Activated CD4-positive, alpha-beta T cell treated with anti-CD3 and anti-CD28 coated beads for 36 hours (primary cell): ENCODE measurements around the gene NAV2. TPM values are rescaled to one million over a fixed set of nuclear protein-coding genes. Genes with fewer than 3 reads are reported as not detected.
"Not testable (repeated sequence)": the region's sequence is repeated elsewhere in the genome, so short reads cannot be mapped to it uniquely, and the experiment has no call there.

Experiments
- ATAC-seq: fragments of 200-7000 bp; cut with Tn5 transposase; one replicate; pipeline ENCODE4 v1.10.0; 2021; ENCODE audit warnings: mild to moderate bottlenecking, moderate library complexity
- CTCF ChIA-PET: fragments of 350-600 bp; sonication (Branson Sonifier 250); formaldehyde crosslinking; loops from one replicate; lab custom pipeline; 2021; ENCODE audit warnings: antibody characterized with exemption; lab: Charles Lee
- POLR2A ChIA-PET: fragments of 350-600 bp; sonication (Branson Sonifier 250); formaldehyde crosslinking; loops from one replicate; lab custom pipeline; 2021; ENCODE audit warnings: antibody characterized with exemption, inconsistent platforms; lab: Charles Lee
- DNase-seq: peaks from one replicate; pipeline ENCODE4 v3.0.0-alpha.2; 2020
- H3K27ac Mint-ChIP-seq: one replicate; pipeline ENCODE4 v1.8.0; 2021; ENCODE audit warnings: mixed read lengths
- H3K27me3 Mint-ChIP-seq: one replicate; pipeline ENCODE4 v1.8.0; 2021; ENCODE audit warnings: mixed read lengths
- H3K36me3 Mint-ChIP-seq: one replicate; pipeline ENCODE4 v1.8.0; 2021; ENCODE audit warnings: low read depth, mixed read lengths
- H3K4me1 Mint-ChIP-seq: one replicate; pipeline ENCODE4 v1.8.0; 2021; ENCODE audit warnings: mixed read lengths
- H3K4me3 Mint-ChIP-seq: one replicate; pipeline ENCODE4 v1.8.0; 2021; ENCODE audit warnings: mild to moderate bottlenecking, moderate library complexity, mixed read lengths
- H3K9me3 Mint-ChIP-seq: one replicate; pipeline ENCODE4 v1.8.0; 2021; ENCODE audit warnings: low read depth, mixed read lengths
- intact Hi-C, 2 experiments: fragments of 100-400 bp; cut with DNase I in 1 of 2; cut with micrococcal nuclease in 1 of 2; formaldehyde crosslinking; loops; one replicate each; pipeline versions ENCODE4 v1.14.2 to v1.15.1; 2022 to 2024; cut with DNase I, micrococcal nuclease
- total RNA-seq, 2 experiments: library from RNA; stranded (reverse); gene quantifications; one replicate each; pipeline ENCODE4 v1.2.3, GENCODE V29; 2021

The NAV2 gene
- total RNA-seq, 2 experiments from 2014 or later: 0.54 to 0.55 TPM

GRCh38 chr11:19952116-19952605 lies 239.5 kb downstream of the NAV2 start:
- Mint-ChIP-seq H3K27ac (no peak overlapping the region), H3K36me3 (no peaks in the 10 kb centered on the region), H3K9me3 (no peaks in the 10 kb centered on the region), H3K4me3 (no peak overlapping the region), H3K4me1 (peaks cover 8% of the 10 kb centered on the region), H3K27me3 (peaks cover 23% of the 10 kb centered on the region)
- ChIA-PET POLR2A (no interaction called here), CTCF (interaction anchor here (0.6 to 4.1 kb wide), 14 partner anchors 13 to 641 kb away, joined by 3 to 22 read pairs (median 4); no protein-coding TSS in a partner anchor)
- DNase-seq: no peak
- intact Hi-C loops: loop anchor here in 1 of 2 experiments (5.0 kb wide), 1 partner anchor 400 kb away; no protein-coding TSS in a partner anchor
- no peak for ATAC-seq

GRCh38 chr11:19952911-19953310 lies 240.3 kb downstream of the NAV2 start:
- H3K27ac Mint-ChIP-seq: no peak overlapping the region
- peaks cover 8% of the 10 kb centered on the region for H3K4me1 Mint-ChIP-seq
- H3K27me3 Mint-ChIP-seq: peaks cover 20% of the 10 kb centered on the region
- no peak for ATAC-seq
- intact Hi-C loops: loop anchor here in 1 of 2 experiments (5.0 kb wide), 1 partner anchor 399 kb away; no protein-coding TSS in a partner anchor
- H3K36me3 Mint-ChIP-seq: no peaks in the 10 kb centered on the region
- no peak for DNase-seq
- no peaks in the 10 kb centered on the region for H3K9me3 Mint-ChIP-seq
- CTCF ChIA-PET: interaction anchor here (0.9 to 4.1 kb wide), 8 partner anchors 13 to 401 kb away, joined by 4 to 22 read pairs (median 6); no protein-coding TSS in a partner anchor
- POLR2A ChIA-PET: no interaction called here
- H3K4me3 Mint-ChIP-seq: no peak overlapping the region

GRCh38 chr11:19953336-19953735 lies 240.7 kb downstream of the NAV2 start:
- ATAC-seq: no peak
- ChIA-PET POLR2A (no interaction called here), CTCF (interaction anchor here (0.7 to 4.1 kb wide), 7 partner anchors 16 to 448 kb away, joined by 3 to 22 read pairs (median 5); no protein-coding TSS in a partner anchor)
- Mint-ChIP-seq H3K27ac (no peak overlapping the region), H3K9me3 (no peaks in the 10 kb centered on the region), H3K4me1 (peaks cover 8% of the 10 kb centered on the region), H3K4me3 (no peak overlapping the region), H3K27me3 (peaks cover 20% of the 10 kb centered on the region), H3K36me3 (no peaks in the 10 kb centered on the region)
- intact Hi-C loops: loop anchor here in 1 of 2 experiments (5.0 kb wide), 1 partner anchor 399 kb away; no protein-coding TSS in a partner anchor
- DNase-seq: no peak

- peaks cover 8% of the 10 kb centered on the region for H3K4me1 Mint-ChIP-seq
- no peak overlapping the region for H3K4me3 Mint-ChIP-seq
- no peak for DNase-seq
- CTCF ChIA-PET: interaction anchor here (0.7 to 4.1 kb wide), 5 partner anchors 124 to 447 kb away, joined by 3 to 17 read pairs (median 3); no protein-coding TSS in a partner anchor
- POLR2A ChIA-PET: no interaction called here
- no peaks in the 10 kb centered on the region for H3K36me3 Mint-ChIP-seq
- ATAC-seq: no peak
- intact Hi-C loops: loop anchor here in 1 of 2 experiments (5.0 kb wide), 1 partner anchor 398 kb away; no protein-coding TSS in a partner anchor
- H3K9me3 Mint-ChIP-seq: no peaks in the 10 kb centered on the region
- peaks cover 20% of the 10 kb centered on the region for H3K27me3 Mint-ChIP-seq
- H3K27ac Mint-ChIP-seq: no peak overlapping the region
Measured at GRCh38 chr11:19953909-19954308, 241.3 kb downstream of the NAV2 start.

GRCh38 chr11:19954899-19955298 lies 242.3 kb downstream of the NAV2 start:
- H3K36me3 Mint-ChIP-seq: no peaks in the 10 kb centered on the region
- ATAC-seq: no peak
- peaks cover 8% of the 10 kb centered on the region for H3K4me1 Mint-ChIP-seq
- H3K9me3 Mint-ChIP-seq: no peaks in the 10 kb centered on the region
- ChIA-PET POLR2A (no interaction called here), CTCF (no interaction called here)
- no peak overlapping the region for H3K27ac Mint-ChIP-seq
- DNase-seq: no peak
- no peak overlapping the region for H3K4me3 Mint-ChIP-seq
- intact Hi-C loops: loop anchor here in 1 of 2 experiments (5.0 kb wide), 1 partner anchor 397 kb away; no protein-coding TSS in a partner anchor
- peaks cover 20% of the 10 kb centered on the region for H3K27me3 Mint-ChIP-seq

- POLR2A ChIA-PET: no interaction called here
- no peak for DNase-seq
- Mint-ChIP-seq H3K9me3 (no peaks in the 10 kb centered on the region), H3K36me3 (no peaks in the 10 kb centered on the region), H3K4me1 (peaks cover 8% of the 10 kb centered on the region), H3K27me3 (peaks cover 20% of the 10 kb centered on the region), H3K4me3 (no peak overlapping the region), H3K27ac (no peak overlapping the region)
- intact Hi-C loops: no loop called here
- no peak for ATAC-seq
- CTCF ChIA-PET: no interaction called here
Measured at GRCh38 chr11:19955660-19956059, 243.0 kb downstream of the NAV2 start.

GRCh38 chr11:19956228-19956627 lies 243.6 kb downstream of the NAV2 start:
- DNase-seq (no peak), ATAC-seq (no peak)
- H3K9me3 Mint-ChIP-seq: no peaks in the 10 kb centered on the region
- intact Hi-C loops: no loop called here
- POLR2A ChIA-PET: no interaction called here
- peaks cover 8% of the 10 kb centered on the region for H3K4me1 Mint-ChIP-seq
- CTCF ChIA-PET: no interaction called here
- H3K27ac Mint-ChIP-seq: no peak overlapping the region
- H3K4me3 Mint-ChIP-seq: no peak overlapping the region
- H3K27me3 Mint-ChIP-seq: peaks cover 20% of the 10 kb centered on the region
- H3K36me3 Mint-ChIP-seq: no peaks in the 10 kb centered on the region

- Mint-ChIP-seq H3K36me3 (no peaks in the 10 kb centered on the region), H3K4me3 (no peak overlapping the region), H3K4me1 (no peaks in the 10 kb centered on the region), H3K27ac (no peak overlapping the region), H3K27me3 (peaks cover 16% of the 10 kb centered on the region), H3K9me3 (no peaks in the 10 kb centered on the region)
- DNase-seq: no peak
- ChIA-PET POLR2A (no interaction called here), CTCF (no interaction called here)
- no peak for ATAC-seq
- intact Hi-C loops: no loop called here
Measured at GRCh38 chr11:19957294-19957943, 244.8 kb downstream of the NAV2 start.

GRCh38 chr11:19958204-19958603 lies 245.6 kb downstream of the NAV2 start:
- H3K36me3 Mint-ChIP-seq: no peaks in the 10 kb centered on the region
- POLR2A ChIA-PET: no interaction called here
- no peak overlapping the region for H3K27ac Mint-ChIP-seq
- H3K27me3 Mint-ChIP-seq: peaks cover 11% of the 10 kb centered on the region
- DNase-seq (no peak), ATAC-seq (no peak)
- CTCF ChIA-PET: no interaction called here
- no peaks in the 10 kb centered on the region for H3K9me3 Mint-ChIP-seq
- peaks cover 1% of the 10 kb centered on the region for H3K4me1 Mint-ChIP-seq
- H3K4me3 Mint-ChIP-seq: no peak overlapping the region
- intact Hi-C loops: no loop called here

GRCh38 chr11:19959210-19959609 lies 246.6 kb downstream of the NAV2 start:
- H3K27me3 Mint-ChIP-seq: peaks cover 7% of the 10 kb centered on the region
- ATAC-seq: no peak
- H3K4me1 Mint-ChIP-seq: peaks cover 8% of the 10 kb centered on the region
- H3K9me3 Mint-ChIP-seq: no peaks in the 10 kb centered on the region
- no peak overlapping the region for H3K4me3 Mint-ChIP-seq
- H3K27ac Mint-ChIP-seq: no peak overlapping the region
- ChIA-PET POLR2A (no interaction called here), CTCF (no interaction called here)
- intact Hi-C loops: no loop called here
- DNase-seq: no peak
- H3K36me3 Mint-ChIP-seq: no peaks in the 10 kb centered on the region

GRCh38 chr11:19959648-19960059 lies 247.0 kb downstream of the NAV2 start:
- DNase-seq (no peak), ATAC-seq (no peak)
- no peak overlapping the region for H3K27ac Mint-ChIP-seq
- no peaks in the 10 kb centered on the region for H3K36me3 Mint-ChIP-seq
- H3K27me3 Mint-ChIP-seq: peaks cover 6% of the 10 kb centered on the region
- peaks cover 8% of the 10 kb centered on the region for H3K4me1 Mint-ChIP-seq
- intact Hi-C loops: no loop called here
- ChIA-PET POLR2A (no interaction called here), CTCF (no interaction called here)
- no peaks in the 10 kb centered on the region for H3K9me3 Mint-ChIP-seq
- no peak overlapping the region for H3K4me3 Mint-ChIP-seq

- H3K27ac Mint-ChIP-seq, H3K36me3 Mint-ChIP-seq, H3K9me3 Mint-ChIP-seq, ATAC-seq, H3K4me1 Mint-ChIP-seq, H3K4me3 Mint-ChIP-seq, intact Hi-C loops, H3K27me3 Mint-ChIP-seq, CTCF ChIA-PET, DNase-seq, POLR2A ChIA-PET: not testable (repeated sequence)
Measured at GRCh38 chr11:19960410-19960809, 247.8 kb downstream of the NAV2 start.
